Stimulated activated CD4-positive, alpha-beta T cell treated with anti-CD3 and anti-CD28 coated beads, Interleukin-4, amount 100 ng/mL, for 24 hours (primary cell): ENCODE data around the gene SNX32.

Source experiments
- DNase-seq: peaks from one replicate; pipeline ENCODE4 v3.0.0-alpha.2; 2020

Gene SNX32

GRCh38 chr11:65869643-65870306 lies 36.0 kb downstream of the SNX32 start:
- DNase-seq: no peak

- DNase-seq: no peak
Measured at GRCh38 chr11:65870307-65870658, 36.5 kb downstream of the SNX32 start.

- DNase-seq: no peak
Measured at GRCh38 chr11:65870706-65871681, 37.2 kb downstream of the SNX32 start.

GRCh38 chr11:65871811-65872548 lies 38.2 kb downstream of the SNX32 start:
- no peak for DNase-seq

GRCh38 chr11:65872586-65873317 lies 39.0 kb downstream of the SNX32 start, which contains the start of gene EFEMP2:
Gene EFEMP2, minus strand, starts transcription at chr11:65872800. Its CDS starts 446 bp downstream, at chr11:65872354.
- no peak for DNase-seq

GRCh38 chr11:65873318-65874156 lies 39.8 kb downstream of the SNX32 start:
- peak; percentile 95 for DNase-seq

GRCh38 chr11:65879617-65880016 lies 45.9 kb downstream of the SNX32 start, which contains the start of gene CTSW:
Gene CTSW, plus strand, starts transcription at chr11:65879837. Its CDS starts 18 bp downstream, at chr11:65879855.
- DNase-seq: no peak

- DNase-seq: no peak
Measured at GRCh38 chr11:65880027-65880426, 46.3 kb downstream of the SNX32 start.

GRCh38 chr11:65880844-65881421 lies 47.2 kb downstream of the SNX32 start:
- DNase-seq: no peak

- DNase-seq: no peak
Measured at GRCh38 chr11:65882120-65883057, 48.6 kb downstream of the SNX32 start.

GRCh38 chr11:65883058-65883761 lies 49.4 kb downstream of the SNX32 start:
- no peak for DNase-seq

- DNase-seq: no peak
Measured at GRCh38 chr11:65883786-65884715, 50.3 kb downstream of the SNX32 start.

GRCh38 chr11:65884716-65885092 lies 50.9 kb downstream of the SNX32 start:
- DNase-seq: peak; percentile 82

GRCh38 chr11:65885231-65885630 lies 51.5 kb downstream of the SNX32 start:
- DNase-seq: no peak

GRCh38 chr11:65885808-65886536 lies 52.2 kb downstream of the SNX32 start:
- no peak for DNase-seq

GRCh38 chr11:65886826-65887722 lies 53.3 kb downstream of the SNX32 start:
- no peak for DNase-seq
